SU-DHL-6 (cell line): ENCODE data around the gene PTPN18.

ENCODE experiments used
- H2AFZ ChIP-seq: fragments of 200-600 bp; sonication (generic); 2 replicates; pipeline ENCODE4 v1.6.1; 2014; ENCODE audit warnings: low read depth, mild to moderate bottlenecking, moderate library complexity, mixed read lengths, antibody characterized with exemption, low read length; ENCODE audit not compliant: severe bottlenecking
- H3F3A ChIP-seq: fragments of 200-600 bp; shearing (Covaris generic); 2 replicates; pipeline ENCODE4 v1.6.0; 2016; ENCODE audit warnings: antibody characterized with exemption, mild to moderate bottlenecking; ENCODE audit not compliant: insufficient read depth
- H3K27ac ChIP-seq: fragments of 200-600 bp; sonication (generic); 2 replicates; pipeline ENCODE4 v1.5.1; 2016; ENCODE audit warnings: low read depth, mild to moderate bottlenecking, low read length, moderate library complexity, mixed read lengths
- H3K27me3 ChIP-seq: fragments of 200-600 bp; sonication (generic), shearing (Covaris generic); 2 replicates; pipeline ENCODE4 v1.6.0; 2014; ENCODE audit warnings: mild to moderate bottlenecking, low read length
- H3K36me3 ChIP-seq: fragments of 200-600 bp; sonication (generic); 2 replicates; pipeline ENCODE4 v1.6.1; 2014; ENCODE audit warnings: mild to moderate bottlenecking, low read length, mixed read lengths
- H3K4me2 ChIP-seq: fragments of 300-600, 200-600 bp; shearing (Covaris generic), sonication (generic); 2 replicates; pipeline ENCODE4 v1.6.0; 2014; ENCODE audit warnings: low read length, low read depth, mild to moderate bottlenecking; ENCODE audit not compliant: poor library complexity, severe bottlenecking
- H3K4me3 ChIP-seq: fragments of 200-600 bp; sonication (generic); 2 replicates; pipeline ENCODE4 v1.5.1; 2014; ENCODE audit warnings: antibody characterized with exemption, low read length, mild to moderate bottlenecking, mixed read lengths; ENCODE audit not compliant: insufficient read depth, poor library complexity, severe bottlenecking
- H3K79me2 ChIP-seq: fragments of 200-600 bp; sonication (generic); 2 replicates; pipeline ENCODE4 v1.6.1; 2014; ENCODE audit warnings: mild to moderate bottlenecking, low read length, moderate library complexity; ENCODE audit not compliant: insufficient read depth
- H3K9ac ChIP-seq: fragments of 200-600 bp; sonication (generic); 2 replicates; pipeline ENCODE4 v1.7.0; 2014; ENCODE audit warnings: mild to moderate bottlenecking, low read length
- H3K9me2 ChIP-seq: fragments of 200-600 bp; sonication (generic); replicated peaks from 2 replicates; pipeline ENCODE4 v1.6.1; 2014; ENCODE audit warnings: low read length; ENCODE audit not compliant: insufficient read depth
- H3K9me3 ChIP-seq: fragments of 200-600 bp; sonication (generic); 2 replicates; pipeline ENCODE4 v1.6.1; 2014; ENCODE audit warnings: low read length, mixed read lengths; ENCODE audit not compliant: insufficient read depth
- H4K20me1 ChIP-seq: fragments of 200-600 bp; sonication (generic); 2 replicates; pipeline ENCODE4 v1.6.1; 2014; ENCODE audit warnings: low read depth, mild to moderate bottlenecking, antibody characterized with exemption, low read length, moderate library complexity, mixed read lengths
- CTCF ChIP-seq: fragments of 200-600 bp; sonication (generic); IDR thresholded peaks from one replicate; pipeline ENCODE4 v1.5.1; 2017; ENCODE audit warnings: antibody characterized with exemption, mild to moderate bottlenecking, low read length, moderate library complexity; ENCODE audit not compliant: insufficient read depth, poor library complexity, severe bottlenecking
- EZH2phosphoT487 ChIP-seq: fragments of 200-600 bp; sonication (generic), shearing (Covaris generic); conservative IDR thresholded peaks from 2 replicates; pipeline ENCODE4 v1.6.1; 2018; ENCODE audit warnings: mild to moderate bottlenecking, antibody characterized with exemption, low read length, moderate library complexity, mixed read lengths

PTPN18 gene

GRCh38 chr2:130318906-130319305, 37.0 kb upstream of the PTPN18 start:
- no peaks in the 10 kb centered on the region for H3F3A ChIP-seq
- H3K9me3 ChIP-seq: no peaks in the 10 kb centered on the region
- no peaks in the 10 kb centered on the region for H3K79me2 ChIP-seq
- H3K4me3 ChIP-seq: no peak overlapping the region
- no peaks in the 10 kb centered on the region for H3K27me3 ChIP-seq
- no peaks in the 10 kb centered on the region for H3K36me3 ChIP-seq
- no peaks in the 10 kb centered on the region for H4K20me1 ChIP-seq
- no peaks in the 10 kb centered on the region for H3K9me2 ChIP-seq
- H3K27ac ChIP-seq: no peak overlapping the region
- H3K4me2 ChIP-seq: no peak overlapping the region
- no peak overlapping the region for H2AFZ ChIP-seq
- TF ChIP-seq EZH2phosphoT487: no peak
- TF ChIP-seq CTCF: no peak
- no peak overlapping the region for H3K9ac ChIP-seq

DNA sequence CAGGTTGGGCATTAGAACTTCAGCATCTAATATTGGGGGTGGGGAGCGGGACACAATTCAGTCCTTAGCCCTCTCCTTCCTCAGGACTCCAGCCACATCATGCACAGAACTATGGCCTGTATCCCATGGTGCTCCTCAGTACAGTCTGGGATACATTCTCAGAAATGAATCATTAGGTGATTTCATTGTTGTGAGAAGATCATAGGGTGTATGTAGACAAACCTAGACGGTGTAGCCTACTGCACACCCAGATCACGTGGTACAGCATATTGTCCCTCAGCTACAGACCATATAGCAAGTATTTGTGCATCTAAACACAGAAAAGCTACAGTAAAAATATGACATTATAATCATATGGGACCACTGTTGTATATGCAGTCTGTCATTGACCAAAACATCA, 36.3 kb upstream of the PTPN18 start:
- Histone ChIP-seq H3F3A (no peaks in the 10 kb centered on the region), H3K79me2 (no peaks in the 10 kb centered on the region), H3K4me2 (no peak overlapping the region), H3K36me3 (no peaks in the 10 kb centered on the region), H4K20me1 (no peaks in the 10 kb centered on the region), H3K9me2 (no peaks in the 10 kb centered on the region), H3K4me3 (no peak overlapping the region), H2AFZ (no peak overlapping the region), H3K27ac (no peak overlapping the region), H3K27me3 (no peaks in the 10 kb centered on the region), H3K9ac (no peak overlapping the region), H3K9me3 (no peaks in the 10 kb centered on the region)
- TF ChIP-seq CTCF: no peak
- TF ChIP-seq EZH2phosphoT487: no peak

- Histone ChIP-seq H3K36me3 (no peaks in the 10 kb centered on the region), H3F3A (no peaks in the 10 kb centered on the region), H3K9ac (no peak overlapping the region), H3K4me3 (no peak overlapping the region), H3K9me3 (no peaks in the 10 kb centered on the region), H3K27ac (no peak overlapping the region), H3K79me2 (no peaks in the 10 kb centered on the region), H3K27me3 (no peaks in the 10 kb centered on the region), H4K20me1 (no peaks in the 10 kb centered on the region), H3K9me2 (no peaks in the 10 kb centered on the region), H2AFZ (no peak overlapping the region), H3K4me2 (no peak overlapping the region)
- no peak for TF ChIP-seq EZH2phosphoT487
- TF ChIP-seq CTCF: no peak
Observed at GRCh38 chr2:130327703-130328527, 27.9 kb upstream of the PTPN18 start.
